KOPT-K1 (cell line): ENCODE data around the gene HMG20B.

Experiments
- H3K27ac ChIP-seq: fragments of 200-600 bp; sonication (generic); 2 replicates; pipeline ENCODE4 v1.5.1; 2016; ENCODE audit warnings: antibody characterized with exemption, mild to moderate bottlenecking, low read depth, low read length; ENCODE audit not compliant: poor library complexity, severe bottlenecking
- H3K36me3 ChIP-seq: fragments of 200-600 bp; sonication (generic); 2 replicates; pipeline ENCODE4 v1.5.1; 2017; ENCODE audit warnings: antibody characterized with exemption, mild to moderate bottlenecking, low read length, moderate library complexity; ENCODE audit not compliant: insufficient read depth
- H3K9me3 ChIP-seq: fragments of 200-600 bp; sonication (generic); 2 replicates; pipeline ENCODE4 v1.5.1; 2017; ENCODE audit warnings: antibody characterized with exemption, low read length, mild to moderate bottlenecking; ENCODE audit not compliant: insufficient read depth, poor library complexity, severe bottlenecking

Gene HMG20B

DNA sequence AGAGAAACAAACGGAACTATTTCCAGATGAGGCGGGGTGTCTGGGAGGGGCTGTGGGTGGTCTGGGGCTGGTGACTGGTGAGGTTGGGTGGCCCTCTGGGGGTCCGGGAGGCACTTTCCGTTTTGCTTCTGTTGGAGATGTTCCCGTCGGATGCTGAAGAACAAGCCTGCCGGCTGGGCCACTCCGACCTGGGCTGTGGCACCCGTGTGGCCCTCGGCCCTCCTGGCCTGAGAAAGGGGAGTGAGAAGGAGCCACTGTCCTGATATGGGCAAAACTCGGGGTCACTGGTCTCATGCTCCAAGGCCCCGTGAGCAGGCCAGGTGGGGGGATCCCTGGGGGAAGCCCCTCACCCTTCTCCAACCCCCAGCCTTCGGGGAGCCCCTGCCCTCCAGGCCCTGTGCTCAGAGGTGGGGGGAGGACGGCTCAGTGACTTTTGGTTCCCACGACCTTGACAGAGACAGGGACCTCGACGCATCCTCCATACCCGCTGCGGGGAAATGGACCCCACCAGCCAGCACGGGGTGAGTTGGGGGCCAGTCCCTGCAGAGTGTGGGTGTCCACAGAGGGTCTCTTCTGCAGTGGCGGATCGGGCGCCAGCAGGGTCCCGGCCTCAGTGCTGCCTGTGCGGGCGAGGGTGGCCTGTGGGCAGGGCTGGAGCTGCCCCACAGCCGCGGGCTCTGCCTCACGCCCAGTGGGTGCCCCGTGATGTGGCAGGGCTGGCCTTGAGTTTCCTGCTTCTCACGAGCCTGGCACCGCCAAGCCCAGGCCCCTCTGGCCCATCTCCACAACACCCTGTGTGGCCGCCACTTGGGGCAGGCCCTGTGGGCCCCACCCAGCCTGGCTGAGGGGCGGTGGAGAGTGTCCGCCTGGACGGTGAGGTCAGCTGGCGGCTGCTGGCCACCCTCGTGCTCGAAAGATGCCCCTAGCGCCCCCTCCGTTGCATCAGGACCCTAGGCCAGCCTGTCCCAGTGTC is 38.3 kb downstream of the HMG20B start:
- Histone ChIP-seq H3K36me3 (peaks cover 47% of the 10 kb centered on the region), H3K9me3 (no peaks in the 10 kb centered on the region), H3K27ac (no peak overlapping the region)

DNA sequence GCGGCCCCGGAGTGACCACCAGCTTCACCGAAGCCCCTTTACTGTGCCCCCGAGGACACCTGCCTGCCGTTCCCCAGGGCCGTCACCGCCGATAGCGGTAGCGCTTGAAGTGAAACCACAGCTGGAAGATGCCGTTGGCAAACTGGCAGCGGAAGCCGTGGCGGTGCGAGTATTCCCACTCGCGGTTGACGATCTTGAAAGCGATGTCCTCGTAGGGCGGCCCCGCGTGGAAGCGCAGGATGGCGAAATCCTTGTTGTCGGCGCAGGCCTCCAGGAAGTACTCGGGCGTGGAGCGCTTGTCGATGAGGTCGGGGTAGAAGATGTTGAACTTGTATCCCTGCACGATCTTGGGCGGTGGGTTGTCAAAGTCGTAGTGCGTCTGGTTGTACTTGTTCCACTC is 39.1 kb downstream of the HMG20B start:
- peaks cover 47% of the 10 kb centered on the region for H3K36me3 ChIP-seq
- H3K9me3 ChIP-seq, result no peaks in the 10 kb centered on the region
- no peak overlapping the region for H3K27ac ChIP-seq

DNA sequence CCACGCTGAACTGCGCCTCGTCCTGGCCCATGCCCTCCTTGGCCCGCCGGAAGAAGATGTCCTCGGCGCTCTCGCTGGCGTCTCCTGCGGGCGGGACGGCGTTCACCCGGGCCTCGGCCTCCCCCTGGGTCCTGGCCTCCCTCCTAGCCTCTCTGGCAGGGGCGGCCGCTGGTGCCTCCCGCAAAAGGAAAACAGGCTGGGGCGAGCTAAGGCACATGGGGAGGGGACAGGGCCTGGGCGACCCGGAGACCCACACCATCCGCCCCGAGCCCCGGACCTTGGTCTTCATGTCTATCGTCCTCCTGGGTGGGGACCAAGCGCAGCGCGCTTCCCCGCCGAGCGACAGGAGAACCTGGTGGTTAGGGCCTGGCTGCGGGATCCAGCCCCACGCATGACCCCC is 39.6 kb downstream of the HMG20B start:
- peaks cover 47% of the 10 kb centered on the region for H3K36me3 ChIP-seq
- no peak overlapping the region for H3K27ac ChIP-seq
- H3K9me3 ChIP-seq, result no peaks in the 10 kb centered on the region

DNA sequence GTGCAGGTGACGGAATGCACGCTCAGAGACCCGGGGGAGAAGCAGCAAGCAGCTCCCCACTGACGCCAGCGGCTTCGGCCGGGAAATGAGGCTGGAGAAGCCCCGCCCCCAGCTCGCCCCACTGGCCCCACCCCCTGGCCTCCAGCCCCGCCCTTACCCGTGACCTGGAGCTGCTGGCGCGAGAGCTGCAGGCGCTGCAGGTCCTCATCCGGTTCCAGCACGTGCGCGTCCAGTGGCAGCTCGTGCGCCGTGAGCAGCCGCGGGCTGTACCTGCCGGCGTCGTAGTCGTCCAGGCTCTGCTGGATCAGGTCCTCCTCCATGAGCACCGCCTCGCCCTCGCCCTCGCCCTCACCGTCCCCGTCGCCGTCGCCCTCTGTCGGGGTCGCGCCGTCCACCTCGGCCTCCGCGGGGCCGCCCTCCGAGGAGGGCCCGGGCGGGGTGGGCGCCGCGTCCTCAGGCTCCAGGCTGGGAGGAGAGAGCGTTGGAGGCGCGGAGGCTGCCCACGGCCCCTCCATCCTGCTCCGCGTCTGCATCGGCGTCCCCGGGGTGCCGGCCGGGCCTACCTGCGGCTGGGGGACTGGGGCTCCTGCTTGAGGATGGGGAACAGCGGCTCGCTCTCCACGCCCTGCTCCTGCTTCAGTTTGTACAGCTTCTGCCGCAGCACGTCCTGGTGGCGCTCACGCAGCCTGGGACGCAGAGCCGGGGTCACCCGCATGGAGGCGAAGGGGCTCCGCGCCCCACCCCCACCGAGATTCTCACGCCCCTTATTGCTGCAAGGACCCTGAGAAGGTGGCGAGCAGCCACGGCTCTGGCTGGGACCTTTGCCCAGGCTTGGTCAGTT is 40.4 kb downstream of the HMG20B start:
- H3K36me3 ChIP-seq, result peaks cover 52% of the 10 kb centered on the region
- no peak overlapping the region for H3K27ac ChIP-seq
- H3K9me3 ChIP-seq, result no peaks in the 10 kb centered on the region

DNA sequence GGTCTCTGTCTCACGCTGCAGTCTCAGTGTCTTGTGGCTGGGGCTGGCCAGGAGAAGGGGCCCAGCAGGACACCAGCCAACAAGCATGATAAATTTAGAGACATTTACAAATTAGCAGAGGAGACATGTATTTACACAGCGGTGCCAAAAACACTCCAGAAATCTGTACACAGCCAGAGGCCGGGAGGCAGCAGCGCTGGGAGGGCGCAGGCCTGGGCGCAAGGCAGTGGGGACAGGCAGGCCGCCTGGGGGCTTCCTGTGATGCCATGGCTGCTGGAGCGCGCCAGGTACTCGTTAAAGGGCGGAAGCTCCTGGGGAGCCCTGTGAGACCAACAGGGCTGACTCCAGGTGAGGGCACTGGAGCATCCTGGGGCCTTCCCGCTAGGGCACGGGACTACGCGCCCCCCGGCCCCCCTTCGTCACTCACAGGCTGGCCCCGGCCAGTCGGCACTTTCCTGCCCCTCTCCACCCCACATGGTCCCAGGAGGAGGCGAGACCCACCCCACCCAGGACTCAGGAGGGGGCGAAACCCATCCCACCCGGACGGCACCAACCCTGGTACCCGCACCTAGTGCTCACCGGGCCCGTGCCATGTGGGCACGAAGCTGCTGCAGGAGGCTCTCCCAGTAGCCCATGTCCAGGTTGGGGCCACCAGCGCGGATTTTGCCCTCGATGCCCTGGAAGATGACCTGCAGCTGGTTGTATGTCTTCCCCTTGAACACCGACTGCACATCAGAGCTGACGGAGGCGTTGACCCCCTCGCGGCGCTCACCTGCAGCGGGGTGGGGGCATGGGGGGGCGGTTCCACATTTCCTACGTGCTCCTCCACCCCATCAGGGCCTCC is 41.3 kb downstream of the HMG20B start:
- peaks cover 60% of the 10 kb centered on the region for H3K36me3 ChIP-seq
- H3K27ac ChIP-seq, result no peak overlapping the region
- no peaks in the 10 kb centered on the region for H3K9me3 ChIP-seq

DNA sequence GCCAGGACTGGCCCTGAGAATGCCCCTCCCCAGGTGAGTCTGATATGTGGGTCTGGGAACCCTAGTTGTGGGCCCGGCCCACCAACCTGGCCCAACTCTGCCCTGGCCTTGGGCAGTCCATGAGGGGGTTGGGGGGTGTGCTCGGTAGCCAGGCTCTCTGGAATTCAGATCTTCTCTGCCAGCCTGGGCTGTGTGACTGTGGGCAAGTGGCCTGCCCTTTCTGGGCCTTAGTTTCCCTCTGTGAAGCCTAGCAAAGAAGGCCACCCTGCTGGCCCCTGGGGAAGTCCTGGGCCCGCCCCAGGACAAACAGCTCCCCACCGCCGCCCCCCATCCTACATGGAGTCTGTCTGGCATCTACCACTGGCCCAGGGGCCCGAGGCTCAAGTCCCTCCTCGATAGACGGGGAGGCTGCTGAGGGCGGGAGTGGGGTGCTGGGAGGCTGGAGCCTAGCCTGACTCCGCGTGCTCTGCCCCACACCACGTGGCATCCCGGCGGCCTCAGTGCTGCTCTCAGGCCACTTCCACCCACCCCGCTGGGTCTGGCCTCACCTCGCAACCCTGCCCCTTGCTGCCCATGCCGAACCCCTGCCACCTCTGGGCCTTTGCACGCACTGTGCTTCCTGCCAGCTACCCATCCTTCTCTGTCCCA is 42.2 kb downstream of the HMG20B start:
- H3K36me3 ChIP-seq, result peaks cover 67% of the 10 kb centered on the region
- H3K27ac ChIP-seq, result no peak overlapping the region
- H3K9me3 ChIP-seq, result no peaks in the 10 kb centered on the region

DNA sequence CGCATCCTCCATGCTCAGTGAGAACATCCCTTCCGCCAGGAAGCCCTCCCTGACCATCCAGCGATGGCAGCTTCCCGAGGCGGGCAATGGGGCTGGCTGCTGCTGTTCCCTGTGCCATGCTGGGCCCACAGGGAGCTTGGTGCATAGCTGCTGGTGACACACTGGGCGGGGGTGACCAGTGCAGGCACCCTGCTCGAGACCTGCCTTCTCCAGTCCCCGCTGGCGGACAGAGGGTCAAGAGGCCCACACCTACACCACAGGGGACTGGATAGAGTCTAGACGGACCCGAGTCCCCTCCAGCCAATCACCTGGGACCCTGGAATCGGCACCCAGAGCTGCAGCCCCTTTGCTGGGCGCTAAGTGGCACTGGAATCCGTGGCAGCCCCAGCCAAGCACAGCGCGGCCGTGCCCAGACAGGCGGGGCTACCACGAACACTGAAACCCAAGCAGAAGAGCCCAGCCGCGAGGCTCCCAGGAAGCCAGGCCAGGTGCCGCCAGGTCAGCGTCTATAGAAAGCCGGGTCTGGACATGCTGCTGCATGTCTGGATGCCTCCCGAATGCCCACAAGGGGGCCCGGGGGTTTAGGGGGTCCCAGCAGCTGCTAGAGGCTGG is 42.9 kb downstream of the HMG20B start:
- Histone ChIP-seq H3K27ac (no peak overlapping the region), H3K36me3 (peaks cover 67% of the 10 kb centered on the region), H3K9me3 (no peaks in the 10 kb centered on the region)

DNA sequence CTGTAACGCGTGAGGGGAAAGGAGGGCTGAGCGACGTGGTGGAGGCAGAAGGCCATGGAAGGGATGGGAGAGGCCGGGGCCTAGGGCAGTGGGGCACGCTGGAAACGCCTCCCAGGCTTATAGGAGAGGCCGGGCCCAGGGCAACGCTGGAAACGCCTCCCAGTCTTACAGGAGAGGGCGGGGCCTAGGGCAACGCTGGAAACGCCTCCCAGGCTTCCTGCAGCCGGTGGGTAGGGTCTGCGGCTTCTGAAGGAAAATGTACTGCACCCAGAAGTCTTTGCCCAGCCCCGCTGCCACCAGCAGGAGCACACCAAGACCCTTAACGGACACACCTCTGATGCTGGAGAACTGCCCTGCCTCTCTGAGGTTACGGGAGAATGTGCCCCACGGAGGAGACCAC is 44.7 kb downstream of the HMG20B start:
- Histone ChIP-seq H3K36me3 (peaks cover 67% of the 10 kb centered on the region), H3K9me3 (no peaks in the 10 kb centered on the region), H3K27ac (no peak overlapping the region)

DNA sequence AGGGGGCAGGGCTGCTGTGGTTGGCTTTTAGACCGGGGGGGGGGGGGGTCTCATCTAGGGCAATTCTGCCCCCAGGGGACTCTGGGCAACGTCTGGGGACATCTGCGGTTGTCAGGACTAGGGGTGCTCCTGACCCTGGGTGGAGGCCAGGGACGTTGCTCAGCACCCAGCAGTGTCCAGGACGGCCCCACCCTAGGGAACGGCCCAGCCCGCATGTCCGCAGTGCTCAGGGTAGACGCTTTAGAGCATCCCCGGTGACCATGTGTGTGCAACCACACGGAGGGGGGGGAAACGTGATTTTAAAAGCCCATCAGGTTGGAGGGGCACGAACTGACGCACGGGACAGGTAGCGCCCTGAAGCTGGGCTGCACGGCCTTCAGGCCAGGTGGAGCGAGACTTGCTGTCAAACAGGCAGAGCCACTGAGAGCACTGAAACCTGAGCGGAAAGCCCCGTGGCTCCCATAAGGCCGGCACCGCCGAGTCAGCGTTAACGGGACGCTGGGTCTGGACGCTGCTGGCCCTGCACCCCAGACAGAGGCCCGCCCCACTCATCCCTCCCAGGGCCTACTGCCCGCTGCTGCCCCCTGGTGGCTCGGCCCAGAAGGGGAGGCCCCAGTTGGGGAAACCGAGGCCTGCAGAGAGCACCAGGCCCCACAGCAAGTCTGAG is 45.5 kb downstream of the HMG20B start:
- no peak overlapping the region for H3K27ac ChIP-seq
- peaks cover 69% of the 10 kb centered on the region for H3K36me3 ChIP-seq
- no peaks in the 10 kb centered on the region for H3K9me3 ChIP-seq

DNA sequence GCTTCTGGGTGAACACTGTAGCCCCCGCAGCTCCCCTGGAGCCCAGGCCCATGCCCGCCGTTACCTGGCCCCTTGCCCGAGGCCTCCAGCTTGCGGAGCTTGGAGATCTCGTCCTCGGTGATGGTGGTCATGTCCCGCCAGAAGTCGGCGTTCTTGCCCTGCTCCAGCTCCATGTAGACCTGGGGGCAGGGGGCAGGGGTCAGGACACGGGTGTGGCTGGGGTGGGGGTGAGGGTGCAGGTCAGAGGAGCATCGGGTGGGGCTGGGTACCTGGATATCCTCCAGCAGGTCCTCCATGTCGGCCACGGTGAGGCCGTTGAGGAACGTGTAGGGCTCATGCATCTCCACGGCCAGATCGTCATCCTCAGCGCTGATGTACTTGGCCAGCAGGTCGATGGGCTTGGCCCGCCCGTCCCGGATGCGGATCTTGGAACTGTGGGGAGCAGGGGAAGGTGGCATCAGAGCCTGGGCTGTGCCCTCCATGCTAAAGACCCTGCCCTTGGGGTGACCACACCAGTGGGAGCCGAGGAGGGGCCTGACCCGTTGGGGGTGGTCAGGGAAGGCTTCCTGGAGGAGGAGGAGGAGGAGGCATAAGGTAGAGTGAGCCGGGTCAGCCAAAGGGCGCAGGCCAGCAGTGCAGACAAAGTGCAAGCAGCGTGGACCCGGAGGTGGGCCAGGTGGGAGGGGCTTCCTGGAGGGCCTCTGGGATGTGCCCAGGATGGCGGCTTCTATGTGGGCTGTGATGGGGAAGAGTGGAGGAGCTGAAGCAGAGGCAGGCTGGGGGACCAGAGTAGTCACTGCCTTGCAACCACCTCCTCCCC is 46.3 kb downstream of the HMG20B start:
- peaks cover 66% of the 10 kb centered on the region for H3K36me3 ChIP-seq

DNA sequence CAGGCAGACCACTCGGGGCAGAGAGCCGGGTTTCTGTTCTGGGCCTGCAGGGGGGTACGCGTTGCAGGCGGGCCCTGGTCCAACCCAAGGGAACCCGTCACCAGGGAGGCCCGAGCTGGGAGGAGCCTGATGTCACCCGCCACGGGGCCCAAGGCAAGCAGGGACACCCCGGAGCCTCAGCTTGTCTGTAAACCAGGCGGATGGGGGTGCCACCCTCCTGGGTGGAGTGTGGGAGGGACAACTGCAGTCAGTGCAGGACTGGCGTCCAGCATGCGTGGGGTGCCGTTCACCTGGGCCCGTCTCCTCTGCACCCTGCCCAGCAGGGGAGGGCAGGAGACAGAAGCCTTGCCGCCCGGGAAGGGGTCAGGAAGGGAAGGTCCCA is 46.9 kb downstream of the HMG20B start:
- no peak overlapping the region for H3K27ac ChIP-seq

More for the DNA sequence above, 46.3 kb downstream of the HMG20B start:
- H3K9me3 ChIP-seq, result no peaks in the 10 kb centered on the region
- H3K27ac ChIP-seq, result no peak overlapping the region

DNA sequence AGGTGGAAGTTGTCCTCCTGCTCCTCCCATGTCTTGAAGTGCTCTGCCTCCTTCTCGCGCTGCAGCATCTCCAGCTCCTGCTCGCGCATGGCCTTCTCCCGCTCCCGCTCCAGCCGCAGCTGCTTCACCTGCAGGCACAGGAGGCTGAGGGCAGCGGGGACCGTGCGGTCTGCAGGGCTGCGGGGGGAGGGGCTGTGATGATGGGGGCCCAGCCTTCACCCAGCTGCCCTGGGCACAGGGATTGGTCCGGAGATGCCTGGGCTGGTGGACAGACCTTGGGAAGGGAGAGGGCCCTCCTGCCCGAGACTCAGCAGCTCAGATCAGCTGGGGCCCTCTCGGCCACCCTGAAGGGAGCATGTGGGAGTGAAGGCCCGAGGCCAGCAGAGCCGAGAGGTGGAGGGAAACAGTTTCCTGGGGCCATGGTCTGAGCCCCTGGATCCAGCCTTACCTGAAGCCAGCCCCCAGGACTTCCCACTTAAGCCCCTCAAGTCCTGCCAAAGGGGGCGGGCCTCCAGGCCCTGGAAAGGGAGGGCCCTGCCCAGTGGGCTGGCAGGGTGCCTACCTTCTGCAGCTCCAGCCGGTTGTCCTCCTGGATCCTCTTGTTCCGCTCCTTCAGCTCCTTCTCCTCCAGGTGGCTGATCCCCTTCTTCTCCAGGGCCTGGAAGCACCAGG is 47.5 kb downstream of the HMG20B start:
- H3K27ac ChIP-seq, result no peak overlapping the region
- peaks cover 64% of the 10 kb centered on the region for H3K36me3 ChIP-seq
- no peaks in the 10 kb centered on the region for H3K9me3 ChIP-seq

More for the DNA sequence above, 46.9 kb downstream of the HMG20B start:
- Histone ChIP-seq H3K9me3 (no peaks in the 10 kb centered on the region), H3K36me3 (peaks cover 64% of the 10 kb centered on the region)
